HL-60/S4 (cell line): ENCODE data around the gene HNRNPR.
"Not testable (repeated sequence)": the region's sequence is repeated elsewhere in the genome, so short reads cannot be mapped to it uniquely, and the experiment has no call there.

Source experiments
- in situ Hi-C: fragments of 300-500 bp; cut with MboI; formaldehyde crosslinking; loops from 2 replicates; pipeline ENCODE4 v1.14.3; 2022; ENCODE audit warnings: low sequenced_read_pairs

Gene HNRNPR

DNA sequence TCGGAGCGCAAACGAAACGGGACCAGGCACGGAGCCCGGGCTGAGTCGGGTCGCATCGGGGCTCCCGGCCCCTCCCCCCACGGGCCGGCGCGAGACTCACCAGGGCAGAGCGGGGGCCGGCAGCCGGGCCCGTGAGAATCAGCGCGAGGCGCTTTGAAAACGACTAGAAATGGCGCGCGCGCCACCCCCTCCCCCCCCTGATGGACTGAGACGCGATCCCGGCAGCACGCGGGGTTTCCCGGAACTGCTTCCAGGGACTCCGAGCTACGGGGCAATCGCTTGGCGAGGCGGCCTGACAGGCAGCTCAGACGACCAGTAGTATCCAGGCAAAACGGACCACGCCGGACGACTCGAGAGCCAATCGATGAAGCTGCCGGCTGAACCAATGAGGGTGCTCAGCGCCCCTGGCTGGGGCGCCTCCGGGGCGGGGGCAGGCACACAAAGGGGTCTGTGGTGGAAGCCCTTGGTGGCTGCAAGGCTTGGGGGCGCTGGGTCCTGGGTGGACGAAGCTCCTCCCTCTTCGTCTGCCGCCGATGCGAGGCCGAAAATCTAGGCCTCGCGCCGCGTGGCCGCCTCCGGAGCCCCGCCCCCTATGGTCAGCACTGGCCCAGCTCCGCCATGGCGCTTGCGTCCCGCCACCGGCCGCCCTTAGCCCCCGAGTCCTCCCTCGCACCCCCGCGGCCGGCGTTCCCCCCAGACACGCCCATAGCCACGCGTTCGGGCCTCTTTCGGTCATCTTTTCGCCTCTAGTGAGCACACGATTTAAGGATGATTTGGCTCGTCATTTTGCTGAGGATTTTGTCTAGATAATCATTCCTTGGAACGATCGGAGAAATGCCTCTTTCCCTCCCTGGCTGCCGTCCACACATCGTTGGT lies at the start of gene HNRNPR:
Gene HNRNPR, minus strand, starts transcription at position 174 of the 876 bp plus-strand sequence. CDS start 3,276 bp downstream, outside the sequence.
- in situ Hi-C loops = no loop called here

- in situ Hi-C loops = no loop called here
These were observed 49.6 kb upstream of the HNRNPR start for GRCh38 chr1:23393706-23394105.

GRCh38 chr1:23392125-23392855 lies 48.2 kb upstream of the HNRNPR start:
- in situ Hi-C loops = no loop called here

- in situ Hi-C loops = no loop called here
These were observed 45.8 kb upstream of the HNRNPR start for GRCh38 chr1:23389837-23390321.

- in situ Hi-C loops = no loop called here
These were observed 43.4 kb upstream of the HNRNPR start for GRCh38 chr1:23387494-23387893.

DNA sequence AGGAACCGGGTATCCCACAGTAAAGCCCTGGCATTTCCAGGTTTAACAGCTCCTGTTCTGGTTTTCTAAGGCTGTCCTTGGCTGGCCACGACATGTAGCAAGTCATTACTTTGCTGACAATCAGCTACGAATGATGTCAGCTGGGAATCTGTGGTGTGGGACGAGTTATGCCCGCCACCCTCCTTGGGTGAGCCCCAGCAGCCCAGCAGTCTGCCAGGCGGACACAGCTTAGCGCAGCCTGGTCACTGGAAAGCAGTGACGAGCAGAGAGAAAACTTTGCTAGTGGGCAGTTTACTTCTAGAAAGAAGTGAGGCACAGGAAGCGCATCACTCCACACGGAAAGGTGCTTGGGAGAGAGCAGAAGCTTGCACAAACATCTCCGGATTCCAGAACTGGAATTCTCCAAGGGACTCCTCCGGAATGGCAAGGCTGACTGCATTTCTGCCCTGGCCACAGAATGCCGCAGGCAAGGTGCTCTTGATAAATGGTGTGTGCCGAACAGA lies 41.1 kb upstream of the HNRNPR start:
- in situ Hi-C loops = no loop called here

- in situ Hi-C loops = no loop called here
These were observed 40.4 kb upstream of the HNRNPR start for GRCh38 chr1:23384312-23385058.

DNA sequence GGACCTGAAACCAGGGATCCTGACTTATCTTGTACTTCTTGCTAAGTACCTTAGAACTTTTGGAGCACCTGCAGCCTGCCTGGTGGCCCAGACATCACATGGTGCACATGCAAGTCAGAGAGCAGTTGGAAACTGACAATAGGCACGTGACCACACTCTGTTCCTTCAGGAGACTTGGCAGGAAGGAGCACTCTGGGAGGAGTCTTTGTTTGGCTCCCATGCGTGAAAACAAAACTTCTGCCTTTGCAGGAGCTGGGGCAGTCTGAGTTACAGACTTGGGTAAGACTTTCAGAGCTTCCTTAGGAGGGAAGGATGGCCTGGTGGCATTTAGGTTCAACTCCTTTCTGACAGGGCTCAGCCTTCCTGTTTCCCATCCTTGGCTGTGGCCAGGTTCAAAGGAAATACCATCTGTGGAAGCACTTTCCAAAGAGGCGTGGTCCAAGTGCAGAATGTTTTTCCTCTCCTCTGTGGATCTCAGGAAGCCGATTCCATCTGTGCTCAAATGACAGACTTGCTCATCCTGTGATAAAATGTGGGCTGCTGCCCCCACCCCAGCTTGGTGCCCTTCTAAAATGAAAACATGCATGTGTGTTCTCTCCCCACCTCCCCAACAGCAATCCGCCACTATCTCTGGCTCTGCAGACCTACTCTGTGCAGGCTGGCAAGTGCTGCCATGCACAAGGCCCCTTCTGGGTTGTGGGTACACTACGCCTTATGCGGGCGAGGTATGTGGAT lies 39.7 kb upstream of the HNRNPR start:
- in situ Hi-C loops = no loop called here

DNA sequence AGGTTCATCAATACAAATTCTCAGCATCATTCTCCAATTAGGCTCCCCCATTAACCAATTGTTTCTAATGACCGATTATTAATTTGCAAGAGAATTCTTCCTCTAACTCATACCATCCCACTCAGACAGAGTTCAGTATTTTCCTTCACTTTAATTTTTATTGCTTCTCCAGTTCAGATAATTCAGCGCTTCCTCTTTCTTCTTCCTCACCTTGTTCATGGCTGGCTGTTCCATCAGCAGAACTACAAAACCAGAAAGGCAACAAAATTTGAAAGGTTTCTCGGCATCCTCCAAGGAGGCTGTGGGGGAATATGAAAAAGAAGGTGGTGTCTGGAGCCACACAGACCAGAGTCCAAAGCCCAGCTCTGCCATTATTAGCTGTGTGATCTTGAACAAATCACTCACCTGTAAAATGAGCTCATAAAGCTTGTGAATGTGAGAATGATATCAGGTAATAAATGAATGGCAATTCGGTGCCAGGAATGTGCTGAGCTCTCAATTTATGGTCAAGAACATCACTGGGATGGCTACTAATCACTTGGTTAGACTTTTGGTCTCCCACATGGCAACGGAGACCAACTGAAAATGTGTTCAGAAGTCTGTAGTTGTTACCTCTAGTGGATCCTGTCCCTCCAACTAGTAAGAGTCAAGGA lies 37.3 kb upstream of the HNRNPR start:
- in situ Hi-C loops = no loop called here

- in situ Hi-C loops = no loop called here
These were observed 36.6 kb upstream of the HNRNPR start for GRCh38 chr1:23380719-23381118.

DNA sequence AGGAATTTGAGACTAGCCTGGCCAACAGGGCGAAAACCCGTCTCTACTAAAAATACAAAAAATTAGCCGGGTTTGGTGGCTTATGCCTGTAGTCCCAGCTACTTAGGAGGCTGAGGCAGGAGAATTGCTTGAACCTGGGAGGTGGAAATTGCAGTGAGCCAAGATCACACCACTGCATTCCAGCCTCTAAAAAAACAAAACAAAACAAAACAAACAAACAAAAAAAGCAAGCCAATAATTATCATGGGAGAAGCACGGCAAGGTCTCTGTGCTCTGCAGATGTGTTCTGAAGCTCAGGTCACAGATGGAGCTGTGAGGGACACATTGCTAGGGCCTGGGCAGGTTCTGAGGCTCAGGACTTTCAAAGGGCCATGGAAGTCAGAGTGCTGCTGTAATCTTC lies 36.2 kb upstream of the HNRNPR start:
- in situ Hi-C loops = not testable (repeated sequence)

DNA sequence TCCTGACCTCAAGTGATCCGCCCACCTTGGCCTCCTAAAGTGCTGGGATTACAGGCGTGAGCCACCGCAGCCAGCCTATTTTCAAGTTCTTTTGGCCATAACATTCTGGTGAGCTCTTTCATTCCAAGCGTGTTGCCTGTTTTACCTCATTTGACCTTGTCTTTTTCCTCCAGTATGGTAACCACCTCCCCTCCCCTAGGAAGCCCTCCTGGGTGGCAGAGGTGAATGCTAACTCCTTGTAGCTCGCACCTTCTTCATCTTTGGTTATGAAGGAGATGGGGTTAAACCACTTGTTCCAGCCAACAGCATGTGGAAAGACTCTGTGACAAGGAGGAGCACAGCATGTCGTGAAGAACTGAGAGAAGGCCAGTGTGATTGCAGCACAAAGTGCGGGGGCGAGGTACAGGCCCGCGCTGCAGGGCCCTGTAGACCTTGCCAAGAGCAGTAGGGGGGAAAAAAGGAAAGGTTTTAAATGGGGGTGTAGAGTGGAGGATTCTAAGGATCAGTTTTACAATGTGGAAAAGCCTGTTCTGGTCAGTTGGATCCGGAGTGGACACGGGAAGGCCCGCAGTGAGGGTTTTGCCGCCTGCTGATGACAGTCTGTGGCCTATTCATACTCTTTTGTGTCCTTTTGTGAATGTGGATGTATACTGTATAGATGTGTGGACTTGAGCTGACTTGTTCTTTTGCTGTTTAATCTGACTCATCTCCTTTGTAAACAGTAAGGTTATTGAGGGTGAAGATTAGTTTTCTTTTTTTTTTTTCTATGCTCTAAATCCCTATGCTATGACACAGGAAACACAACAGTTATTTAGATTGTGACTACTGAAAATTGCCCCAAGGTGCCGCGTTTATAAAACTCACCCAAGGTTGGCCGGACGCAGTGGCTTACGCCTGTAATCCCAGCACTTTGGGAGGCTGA lies 33.1 kb upstream of the HNRNPR start:
- in situ Hi-C loops = no loop called here

GRCh38 chr1:23374079-23374735 lies 30.1 kb upstream of the HNRNPR start:
- in situ Hi-C loops = not testable (repeated sequence)

DNA sequence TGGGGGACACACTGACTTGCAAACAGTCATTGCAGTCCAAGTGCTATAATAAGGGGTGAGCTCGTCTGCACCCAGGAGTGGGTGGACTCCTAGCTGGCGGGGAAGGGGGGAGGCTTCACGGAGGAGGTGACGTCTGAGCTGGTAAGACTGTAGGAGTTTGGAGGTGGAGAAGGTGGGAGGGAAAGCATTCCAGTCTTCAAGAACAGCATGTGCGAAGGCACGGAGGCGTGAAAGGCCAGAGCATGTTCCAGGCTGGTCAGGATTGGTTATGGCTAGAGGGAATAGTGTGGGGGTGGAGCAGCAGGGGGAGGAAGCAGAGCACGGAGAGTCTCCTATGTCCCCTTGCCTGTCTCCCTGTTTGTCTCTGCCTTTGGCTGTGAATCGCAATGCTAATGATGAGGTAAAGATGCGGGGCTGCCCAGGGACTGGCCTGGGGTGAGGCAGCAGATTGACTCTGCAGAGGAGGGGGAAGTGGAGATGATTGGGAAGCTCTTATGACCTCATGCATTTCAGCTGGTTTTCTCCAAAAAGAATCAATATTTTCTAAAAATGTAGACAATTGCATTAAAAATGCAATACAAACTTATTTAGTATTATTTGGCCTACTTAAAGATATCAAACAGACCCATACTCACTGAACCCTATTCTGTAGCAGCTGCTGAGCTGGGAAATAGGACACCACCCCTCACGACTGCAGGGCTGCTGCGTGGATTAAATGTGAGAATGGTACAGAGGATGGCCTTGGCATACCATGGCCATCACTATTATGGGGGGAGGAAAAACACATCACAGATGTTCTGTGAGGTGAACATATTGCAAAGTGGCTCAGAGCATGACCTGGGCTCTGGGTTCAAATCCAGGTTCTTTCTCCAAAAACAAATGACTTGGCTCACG lies 28.1 kb upstream of the HNRNPR start:
- in situ Hi-C loops = no loop called here

GRCh38 chr1:23370709-23371584 lies 26.9 kb upstream of the HNRNPR start:
- in situ Hi-C loops = no loop called here

GRCh38 chr1:23370330-23370708 lies 26.2 kb upstream of the HNRNPR start:
- in situ Hi-C loops = no loop called here
